ENCODE measurements around the gene TNS1.

The TNS1 gene

GRCh38 chr2:218043701-218044109 lies 40.9 kb upstream of the TNS1 start:
- Histone ChIP-seq H3K4me2 (ENCODE audit: low read depth, low read length, poor library complexity, severe bottlenecking) (no peak overlapping the region), H4K20me1 (ENCODE audit: insufficient read depth, low read length, poor library complexity, severe bottlenecking) (no peaks in the 10 kb centered on the region), H3K9ac (ENCODE audit: low read depth, low read length, poor library complexity, severe bottlenecking) (no peak overlapping the region), H3K79me2 (ENCODE audit: insufficient read depth, low read length) (no peaks in the 10 kb centered on the region), H3K36me3 (ENCODE audit: insufficient read depth, low read length) (no peaks in the 10 kb centered on the region), H3K4me1 (ENCODE audit: insufficient read depth, low read length, poor library complexity, severe bottlenecking) (no peaks in the 10 kb centered on the region), H3K9me2 (replicated peaks; ENCODE audit: low read depth, low read length) (no peaks in the 10 kb centered on the region), H3F3A (ENCODE audit: low read depth) (no peaks in the 10 kb centered on the region), H3K27me3 (ENCODE audit: insufficient read depth, low read length, poor library complexity, severe bottlenecking) (no peaks in the 10 kb centered on the region), H3K9me3 (ENCODE audit: insufficient read depth, low read depth, low read length) (no peaks in the 10 kb centered on the region; the same call in 1 of the 2 replicates), H3K4me3 (ENCODE audit: low read length, poor library complexity, severe bottlenecking) (no peak overlapping the region), H2AFZ (ENCODE audit: low read length) (no peak overlapping the region)
- no peak for TF ChIP-seq CTCF (conservative IDR thresholded peaks at IDR 0.05; ENCODE audit: low read length)
- TF ChIP-seq EZH2phosphoT487 (IDR thresholded peaks at IDR 0.05; ENCODE audit: borderline replicate concordance): no peak

GRCh38 chr2:218043100-218043499 lies 40.3 kb upstream of the TNS1 start:
- TF ChIP-seq EZH2phosphoT487 (IDR thresholded peaks at IDR 0.05; ENCODE audit: borderline replicate concordance) (no peak), CTCF (conservative IDR thresholded peaks at IDR 0.05; ENCODE audit: low read length) (no peak)
- Histone ChIP-seq H3K79me2 (ENCODE audit: insufficient read depth, low read length) (no peaks in the 10 kb centered on the region), H3F3A (ENCODE audit: low read depth) (no peaks in the 10 kb centered on the region), H3K4me1 (ENCODE audit: insufficient read depth, low read length, poor library complexity, severe bottlenecking) (no peaks in the 10 kb centered on the region), H4K20me1 (ENCODE audit: insufficient read depth, low read length, poor library complexity, severe bottlenecking) (no peaks in the 10 kb centered on the region), H3K9me2 (replicated peaks; ENCODE audit: low read depth, low read length) (no peaks in the 10 kb centered on the region), H3K36me3 (ENCODE audit: insufficient read depth, low read length) (no peaks in the 10 kb centered on the region), H3K4me2 (ENCODE audit: low read depth, low read length, poor library complexity, severe bottlenecking) (no peak overlapping the region), H3K27me3 (ENCODE audit: insufficient read depth, low read length, poor library complexity, severe bottlenecking) (no peaks in the 10 kb centered on the region), H3K9ac (ENCODE audit: low read depth, low read length, poor library complexity, severe bottlenecking) (no peak overlapping the region), H3K9me3 (ENCODE audit: insufficient read depth, low read depth, low read length) (no peaks in the 10 kb centered on the region; the same call in 1 of the 2 replicates), H3K4me3 (ENCODE audit: low read length, poor library complexity, severe bottlenecking) (no peak overlapping the region), H2AFZ (ENCODE audit: low read length) (no peak overlapping the region)

GRCh38 chr2:218041302-218042168 lies 38.7 kb upstream of the TNS1 start:
- Histone ChIP-seq H3K27me3 (ENCODE audit: insufficient read depth, low read length, poor library complexity, severe bottlenecking) (no peaks in the 10 kb centered on the region), H2AFZ (ENCODE audit: low read length) (no peak overlapping the region), H3K4me2 (ENCODE audit: low read depth, low read length, poor library complexity, severe bottlenecking) (no peak overlapping the region), H3K36me3 (ENCODE audit: insufficient read depth, low read length) (no peaks in the 10 kb centered on the region), H3K4me3 (ENCODE audit: low read length, poor library complexity, severe bottlenecking) (no peak overlapping the region), H3K9me3 (ENCODE audit: insufficient read depth, low read depth, low read length) (no peaks in the 10 kb centered on the region; the same call in 1 of the 2 replicates), H3F3A (ENCODE audit: low read depth) (no peaks in the 10 kb centered on the region), H3K79me2 (ENCODE audit: insufficient read depth, low read length) (no peaks in the 10 kb centered on the region), H3K9ac (ENCODE audit: low read depth, low read length, poor library complexity, severe bottlenecking) (no peak overlapping the region), H4K20me1 (ENCODE audit: insufficient read depth, low read length, poor library complexity, severe bottlenecking) (no peaks in the 10 kb centered on the region), H3K9me2 (replicated peaks; ENCODE audit: low read depth, low read length) (no peaks in the 10 kb centered on the region), H3K4me1 (ENCODE audit: insufficient read depth, low read length, poor library complexity, severe bottlenecking) (no peaks in the 10 kb centered on the region)
- no peak for TF ChIP-seq EZH2phosphoT487 (IDR thresholded peaks at IDR 0.05; ENCODE audit: borderline replicate concordance)
- no peak for TF ChIP-seq CTCF (conservative IDR thresholded peaks at IDR 0.05; ENCODE audit: low read length)

All from Loucy (cell line).